ENCODE results near the gene RAB44. TPM values are rescaled to one million over a fixed set of nuclear protein-coding genes. Genes with fewer than 3 reads are reported as not detected.
"Not testable (repeated sequence)": the region's sequence is repeated elsewhere in the genome, so short reads cannot be mapped to it uniquely, and the experiment has no call there.

The RAB44 gene
- total and polyA plus RNA-seq, 2 donors from 2014 or later: 1.5 TPM; not detected in 1

DNA sequence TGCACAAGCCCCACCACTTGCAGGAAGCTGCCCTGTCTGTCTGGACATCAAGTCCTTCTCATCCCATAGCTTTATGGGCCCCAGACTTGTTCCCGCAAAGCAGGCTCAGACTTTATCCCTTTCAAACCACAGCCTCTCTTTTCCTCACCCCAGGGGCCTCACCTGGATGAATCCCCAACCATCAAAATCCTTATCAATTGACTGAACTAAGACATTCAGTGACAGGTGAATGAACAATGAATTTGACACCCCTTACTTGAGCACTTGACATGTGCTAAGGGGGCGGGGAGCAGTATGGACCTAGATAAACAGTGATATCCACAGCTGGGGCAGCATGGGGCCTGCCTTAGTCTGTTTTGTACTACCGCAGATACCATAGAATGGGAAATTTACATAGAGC lies 5.0 kb downstream of the RAB44 start:
- no peaks in the 10 kb centered on the region for H3K36me3 ChIP-seq (ENCODE audit: control insufficient read depth in 2 of 3, insufficient read depth in 3 of 3, low read length in 3 of 3)
- no peaks in the 10 kb centered on the region for H3K9me3 ChIP-seq (ENCODE audit: control insufficient read depth in 2 of 3, insufficient read depth in 1 of 3, low read length in 3 of 3)
- DNase-seq (no peak), FAIRE-seq (no peak)
- no peaks in the 10 kb centered on the region for H3K27me3 ChIP-seq (ENCODE audit: control insufficient read depth, insufficient read depth, low read length)
- no peak overlapping the region for H3K27ac ChIP-seq (ENCODE audit: low read depth in 2 of 2, low read length in 2 of 2)
- TF ChIP-seq, protein P1, sequence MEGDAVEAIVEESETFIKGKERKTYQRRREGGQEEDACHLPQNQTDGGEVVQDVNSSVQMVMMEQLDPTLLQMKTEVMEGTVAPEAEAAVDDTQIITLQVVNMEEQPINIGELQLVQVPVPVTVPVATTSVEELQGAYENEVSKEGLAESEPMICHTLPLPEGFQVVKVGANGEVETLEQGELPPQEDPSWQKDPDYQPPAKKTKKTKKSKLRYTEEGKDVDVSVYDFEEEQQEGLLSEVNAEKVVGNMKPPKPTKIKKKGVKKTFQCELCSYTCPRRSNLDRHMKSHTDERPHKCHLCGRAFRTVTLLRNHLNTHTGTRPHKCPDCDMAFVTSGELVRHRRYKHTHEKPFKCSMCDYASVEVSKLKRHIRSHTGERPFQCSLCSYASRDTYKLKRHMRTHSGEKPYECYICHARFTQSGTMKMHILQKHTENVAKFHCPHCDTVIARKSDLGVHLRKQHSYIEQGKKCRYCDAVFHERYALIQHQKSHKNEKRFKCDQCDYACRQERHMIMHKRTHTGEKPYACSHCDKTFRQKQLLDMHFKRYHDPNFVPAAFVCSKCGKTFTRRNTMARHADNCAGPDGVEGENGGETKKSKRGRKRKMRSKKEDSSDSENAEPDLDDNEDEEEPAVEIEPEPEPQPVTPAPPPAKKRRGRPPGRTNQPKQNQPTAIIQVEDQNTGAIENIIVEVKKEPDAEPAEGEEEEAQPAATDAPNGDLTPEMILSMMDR (IDR thresholded peaks at IDR 0.05; ENCODE audit: borderline replicate concordance, extremely low read depth, insufficient read depth): no peak
- intact Hi-C loops (cut with DNase I): no loop called here
- H3K9ac ChIP-seq (ENCODE audit: low read length in 3 of 3): no peak overlapping the region
- H3K4me1 ChIP-seq (ENCODE audit: control insufficient read depth in 2 of 3, insufficient read depth in 2 of 3, low read depth in 1 of 3, low read length in 3 of 3): no peaks in the 10 kb centered on the region
- no peak overlapping the region for H3K4me3 ChIP-seq (ENCODE audit: low read length in 3 of 3)

DNA sequence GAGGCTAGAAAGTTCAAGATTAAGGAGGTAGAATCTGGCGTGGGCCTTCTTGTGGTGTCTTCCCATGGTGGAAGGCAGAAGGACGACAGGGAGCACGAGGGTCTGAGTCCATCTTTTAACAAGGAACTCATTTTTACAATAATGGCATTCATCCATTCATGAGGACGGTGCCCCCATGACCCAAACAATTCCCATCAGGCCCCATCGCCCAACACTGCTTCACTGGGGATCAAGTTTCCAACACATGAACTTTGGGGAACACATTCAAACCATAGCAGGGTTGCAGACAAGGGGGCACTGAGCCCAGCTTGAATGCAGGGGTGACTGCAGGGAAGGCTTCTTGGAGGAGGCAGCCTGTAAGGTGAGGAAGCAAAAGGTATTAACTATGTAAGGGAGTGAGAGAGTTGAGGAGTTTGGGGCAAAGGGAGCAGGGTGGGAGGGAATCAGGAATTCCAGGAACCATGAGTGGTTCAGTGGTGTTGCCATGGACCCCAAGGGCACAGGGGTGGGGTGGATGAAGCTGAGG lies 5.5 kb downstream of the RAB44 start:
- Histone ChIP-seq H3K9ac (ENCODE audit: low read length in 3 of 3) (no peak overlapping the region), H3K4me3 (ENCODE audit: low read length in 3 of 3) (no peak overlapping the region), H3K27ac (ENCODE audit: low read depth in 2 of 2, low read length in 2 of 2) (no peak overlapping the region), H3K4me1 (ENCODE audit: control insufficient read depth in 2 of 3, insufficient read depth in 2 of 3, low read depth in 1 of 3, low read length in 3 of 3) (no peaks in the 10 kb centered on the region), H3K36me3 (ENCODE audit: control insufficient read depth in 2 of 3, insufficient read depth in 3 of 3, low read length in 3 of 3) (no peaks in the 10 kb centered on the region), H3K9me3 (ENCODE audit: control insufficient read depth in 2 of 3, insufficient read depth in 1 of 3, low read length in 3 of 3) (no peaks in the 10 kb centered on the region), H3K27me3 (ENCODE audit: control insufficient read depth, insufficient read depth, low read length) (no peaks in the 10 kb centered on the region)
- DNase-seq (no peak), FAIRE-seq (no peak)
- TF ChIP-seq, protein P1 (IDR thresholded peaks at IDR 0.05; ENCODE audit: borderline replicate concordance, extremely low read depth, insufficient read depth): no peak
- intact Hi-C loops (cut with DNase I): no loop called here

DNA sequence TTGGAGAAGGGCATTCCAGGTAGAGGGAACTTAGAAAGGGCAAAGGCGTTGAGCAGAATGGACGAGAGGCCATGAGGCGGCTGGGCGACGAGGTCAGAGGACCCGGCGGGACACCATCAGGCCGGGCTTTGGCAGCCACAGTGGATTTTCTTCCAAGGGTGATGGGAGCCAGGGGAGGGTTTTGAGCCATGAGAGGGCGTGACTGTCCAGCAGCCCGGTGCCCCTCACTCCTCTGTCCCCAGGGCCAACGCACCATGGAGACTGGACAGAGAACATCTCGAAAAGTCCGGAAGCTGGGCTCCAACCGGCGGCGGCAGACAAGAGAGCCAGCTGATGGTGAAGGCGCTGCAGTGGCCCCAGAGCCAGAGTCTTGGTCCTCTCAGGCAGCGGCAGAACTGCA lies 6.4 kb downstream of the RAB44 start:
- DNase-seq: no peak
- no peak for FAIRE-seq
- H3K27me3 ChIP-seq (ENCODE audit: control insufficient read depth, insufficient read depth, low read length): no peaks in the 10 kb centered on the region
- TF ChIP-seq, protein P1 (IDR thresholded peaks at IDR 0.05; ENCODE audit: borderline replicate concordance, extremely low read depth, insufficient read depth): no peak
- H3K9ac ChIP-seq (ENCODE audit: low read length in 3 of 3): no peak overlapping the region
- H3K36me3 ChIP-seq (ENCODE audit: control insufficient read depth in 2 of 3, insufficient read depth in 3 of 3, low read length in 3 of 3): no peaks in the 10 kb centered on the region
- no peak overlapping the region for H3K4me3 ChIP-seq (ENCODE audit: low read length in 3 of 3)
- no peak overlapping the region for H3K27ac ChIP-seq (ENCODE audit: low read depth in 2 of 2, low read length in 2 of 2)
- no peaks in the 10 kb centered on the region for H3K4me1 ChIP-seq (ENCODE audit: control insufficient read depth in 2 of 3, insufficient read depth in 2 of 3, low read depth in 1 of 3, low read length in 3 of 3)
- no peaks in the 10 kb centered on the region for H3K9me3 ChIP-seq (ENCODE audit: control insufficient read depth in 2 of 3, insufficient read depth in 1 of 3, low read length in 3 of 3)
- intact Hi-C loops (cut with DNase I): no loop called here

DNA sequence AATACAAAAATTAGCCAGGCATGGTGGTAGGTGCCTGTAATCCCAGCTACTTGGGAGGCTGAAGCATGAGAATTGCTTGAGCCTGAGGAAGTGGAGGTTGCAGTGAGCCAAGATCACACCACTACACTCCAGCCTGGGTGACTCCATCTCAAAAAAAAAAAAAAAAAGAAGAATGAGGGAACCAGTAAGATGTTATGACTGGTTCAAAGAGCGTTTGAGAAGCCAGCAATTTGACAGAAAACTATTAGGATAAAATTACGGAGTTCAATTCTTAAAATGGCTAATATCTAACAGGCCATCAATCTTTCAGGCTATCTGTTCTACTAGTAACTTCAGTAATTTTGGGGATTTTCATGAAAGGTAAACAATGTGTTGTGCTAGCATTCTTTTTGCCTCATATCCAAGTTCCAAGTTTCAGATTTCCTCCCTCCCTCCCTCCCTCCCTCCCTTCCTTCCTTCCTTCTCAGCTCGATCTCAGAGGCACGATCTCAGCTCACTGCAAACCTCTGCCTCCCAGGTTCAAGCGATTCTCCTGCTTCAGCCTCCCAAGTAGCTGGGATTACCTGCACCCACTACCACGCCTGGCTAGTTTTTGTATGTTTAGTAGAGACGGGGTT lies 7.4 kb downstream of the RAB44 start:
- H3K9ac ChIP-seq (ENCODE audit: low read length in 3 of 3); FAIRE-seq; DNase-seq; H3K36me3 ChIP-seq (ENCODE audit: control insufficient read depth in 2 of 3, insufficient read depth in 3 of 3, low read length in 3 of 3); H3K27me3 ChIP-seq (ENCODE audit: control insufficient read depth, insufficient read depth, low read length); H3K27ac ChIP-seq (ENCODE audit: low read depth in 2 of 2, low read length in 2 of 2); H3K9me3 ChIP-seq (ENCODE audit: control insufficient read depth in 2 of 3, insufficient read depth in 1 of 3, low read length in 3 of 3); H3K4me1 ChIP-seq (ENCODE audit: control insufficient read depth in 2 of 3, insufficient read depth in 2 of 3, low read depth in 1 of 3, low read length in 3 of 3); H3K4me3 ChIP-seq (ENCODE audit: low read length in 3 of 3); intact Hi-C loops (cut with DNase I): not testable (repeated sequence)
